IMR-90 (cell line): ENCODE measurements around the gene GADD45GIP1. TPM values are rescaled to one million over a fixed set of nuclear protein-coding genes. Genes with fewer than 3 reads are reported as not detected.

Source experiments
- ATAC-seq: fragments of 200-7000 bp; cut with Tn5 transposase; 2 replicates; pipeline ENCODE4 v1.9.1; 2020; ENCODE audit warnings: low read depth, mild to moderate bottlenecking, moderate library complexity
- BruUV-seq: library from RNA; stranded (reverse); fragments of 400-500 nt; replicated peaks from 2 replicates; lab custom pipeline; 2021; lab: Mats Ljungman, UMichigan
- CTCF ChIA-PET: fragments of 300-600 bp; formaldehyde crosslinking; extraction: SDS; loops from one replicate; lab custom pipeline; 2021; ENCODE audit warnings: antibody characterized with exemption; lab: Yijun Ruan, JAX
- POLR2A ChIA-PET: fragments of 300-600 bp; sonication (Branson Sonifier 250); formaldehyde crosslinking; loops from one replicate; lab custom pipeline; 2022; ENCODE audit warnings: antibody characterized with exemption; ENCODE audit not compliant: unreplicated experiment; lab: Charles Lee
- DNase-seq: peaks from one replicate; pipeline ENCODE4 v3.0.0; 2013
- H2AFZ ChIP-seq: replicated peaks from 2 replicates; pipeline ENCODE3; 2013; ENCODE audit warnings: low read length, mild to moderate bottlenecking; ENCODE audit not compliant: poor library complexity
- H2AK5ac ChIP-seq: 2 replicates; pipeline ENCODE4 v1.6.1; 2013; ENCODE audit warnings: low read depth, low read length, inconsistent platforms
- H2AK9ac ChIP-seq: replicated peaks from 2 replicates; pipeline ENCODE3; 2013; ENCODE audit warnings: mild to moderate bottlenecking, low read depth, low read length, moderate library complexity; ENCODE audit not compliant: poor library complexity
- H2BK120ac ChIP-seq: 2 replicates; pipeline ENCODE4 v1.6.1; 2013; ENCODE audit warnings: low read depth, low read length, inconsistent platforms
- H2BK15ac ChIP-seq: 3 replicates; pipeline ENCODE4 v1.6.1; 2013; ENCODE audit warnings: low read depth, low read length, inconsistent platforms
- H2BK20ac ChIP-seq: 2 replicates; pipeline ENCODE4 v1.6.1; 2013; ENCODE audit warnings: low read depth, mild to moderate bottlenecking, inconsistent platforms, low read length, moderate library complexity
- H2BK5ac ChIP-seq: 2 replicates; pipeline ENCODE4 v1.6.1; 2013; ENCODE audit warnings: mild to moderate bottlenecking, low read depth, low read length, inconsistent platforms; ENCODE audit not compliant: poor library complexity, severe bottlenecking
- H3K14ac ChIP-seq: replicated peaks from 2 replicates; pipeline ENCODE4 v1.6.1; 2013; ENCODE audit warnings: low read depth, low read length, inconsistent platforms
- H3K18ac ChIP-seq: 2 replicates; pipeline ENCODE4 v1.6.1; 2013; ENCODE audit warnings: low read depth, low read length, control low read depth
- H3K23ac ChIP-seq: 2 replicates; pipeline ENCODE4 v1.6.1; 2013; ENCODE audit warnings: low read depth, low read length, inconsistent platforms
- H3K27ac ChIP-seq: 2 replicates; pipeline ENCODE4 v1.5.1; 2013; ENCODE audit warnings: mild to moderate bottlenecking, control low read depth, low read length; ENCODE audit not compliant: insufficient read depth
- H3K27me3 ChIP-seq: 2 replicates; pipeline ENCODE4 v1.6.1; 2013; ENCODE audit warnings: low read length; ENCODE audit not compliant: control insufficient read depth, insufficient read depth
- H3K36me3 ChIP-seq: 2 replicates; pipeline ENCODE4 v1.6.1; 2013; ENCODE audit warnings: low read length, mixed read lengths; ENCODE audit not compliant: control insufficient read depth, insufficient read depth
- H3K4ac ChIP-seq: 2 replicates; pipeline ENCODE4 v1.6.1; 2013; ENCODE audit warnings: low read depth, low read length, inconsistent platforms
- H3K4me1 ChIP-seq: 2 replicates; pipeline ENCODE4 v1.6.1; 2013; ENCODE audit warnings: low read length, mixed read lengths; ENCODE audit not compliant: control insufficient read depth, insufficient read depth
- H3K4me2 ChIP-seq: 2 replicates; pipeline ENCODE4 v1.6.1; 2013; ENCODE audit warnings: low read depth, mild to moderate bottlenecking, control low read depth, low read length, moderate library complexity
- H3K4me3 ChIP-seq: 2 replicates; pipeline ENCODE4 v1.5.1; 2013; ENCODE audit warnings: low read depth, mild to moderate bottlenecking, control low read depth, low read length, moderate library complexity; ENCODE audit not compliant: insufficient read depth
- H3K56ac ChIP-seq: 2 replicates; pipeline ENCODE4 v1.6.1; 2013; ENCODE audit warnings: low read length, inconsistent platforms; ENCODE audit not compliant: insufficient read depth; ENCODE audit errors: extremely low read depth
- H3K79me1 ChIP-seq, 2 experiments: 2 replicates each; pipeline ENCODE4 v1.6.1; 2013; ENCODE audit warnings: low read length in 2 of 2, inconsistent platforms in 1 of 2, low read depth in 1 of 2
- H3K9ac ChIP-seq: 2 replicates; pipeline ENCODE4 v1.6.1; 2013; ENCODE audit warnings: low read depth, low read length, control low read depth
- H3K9me1 ChIP-seq: 2 replicates; pipeline ENCODE4 v1.6.1; 2013; ENCODE audit warnings: low read length, inconsistent platforms; ENCODE audit not compliant: insufficient read depth
- H3K9me3 ChIP-seq: 2 replicates; pipeline ENCODE4 v1.6.1; 2013; ENCODE audit warnings: low read length; ENCODE audit not compliant: control insufficient read depth, insufficient read depth
- H4K20me1 ChIP-seq: 2 replicates; pipeline ENCODE4 v1.6.1; 2013; ENCODE audit warnings: low read length, inconsistent platforms; ENCODE audit not compliant: insufficient read depth
- H4K5ac ChIP-seq: 2 replicates; pipeline ENCODE4 v1.6.1; 2013; ENCODE audit warnings: mild to moderate bottlenecking, low read depth, low read length, control low read depth
- H4K8ac ChIP-seq, 2 experiments: 2 replicates each; pipeline ENCODE4 v1.6.1; 2013; ENCODE audit warnings: low read depth in 2 of 2, low read length in 2 of 2, control low read depth in 1 of 2, inconsistent platforms in 1 of 2
- H4K91ac ChIP-seq: 2 replicates; pipeline ENCODE4 v1.6.1; 2013; ENCODE audit warnings: low read depth, low read length, inconsistent platforms; ENCODE audit not compliant: insufficient read depth
- BHLHE40 ChIP-seq: fragments of 150-350 bp; IDR thresholded peaks from 2 replicates; pipeline ENCODE4 v1.6.1; 2016; ENCODE audit warnings: mild to moderate bottlenecking, low read depth, low read length
- CEBPB ChIP-seq: IDR thresholded peaks from 2 replicates; pipeline ENCODE4 v1.6.1; 2012; ENCODE audit warnings: low read depth, low read length, improper control_type of control experiment
- RAD21 ChIP-seq: IDR thresholded peaks from 2 replicates; pipeline ENCODE4 v1.6.1; 2012; ENCODE audit warnings: low read length, improper control_type of control experiment
- WGBS, 2 experiments: methylation state at CpG; one replicate each; pipeline versions ENCODE4 v1.1.5 to v1.1.7; 2013; ENCODE audit warnings: missing lambda C conversion rate in 2 of 2; ENCODE audit not compliant: insufficient read length in 1 of 2; ENCODE audit errors: extremely low coverage in 2 of 2; 5-methylcytosine and 5-hydroxymethylcytosine counted together
- dilution Hi-C: fragments of 300-500 bp; cut with HindIII; formaldehyde crosslinking; loops from one replicate; pipeline ENCODE4 v1.14.3; 2018; ENCODE audit warnings: low sequenced_read_pairs; ENCODE audit not compliant: unreplicated experiment
- in situ Hi-C: fragments of 300-500 bp; cut with MboI; formaldehyde crosslinking; loops from 3 replicates; pipeline ENCODE4 v1.14.3; 2019; ENCODE audit warnings: low sequenced_read_pairs, inconsistent platforms, mixed read lengths
- intact Hi-C: fragments of 100-400 bp; cut with micrococcal nuclease; formaldehyde crosslinking; loops from 2 replicates; pipeline ENCODE4 v1.10.0; 2022
- polyA plus RNA-seq, 3 experiments: library from polyadenylated mRNA; depleted of rRNA; stranded (reverse); fragments of >200 nt; gene quantifications; 2 replicates each; pipeline ENCODE4 v1.2.3, GENCODE V29; 2012; ENCODE audit warnings: low replicate concordance in 1 of 3
- total RNA-seq: library from RNA; depleted of rRNA; stranded (reverse); fragments of >200 nt; gene quantifications from 2 replicates; pipeline ENCODE4 v1.2.3, GENCODE V29; 2012

Gene GADD45GIP1
- total and polyA plus RNA-seq, 2 of the 4 experiments (the other 2 are of a cell fraction): 13.3 to 42.4 TPM

DNA sequence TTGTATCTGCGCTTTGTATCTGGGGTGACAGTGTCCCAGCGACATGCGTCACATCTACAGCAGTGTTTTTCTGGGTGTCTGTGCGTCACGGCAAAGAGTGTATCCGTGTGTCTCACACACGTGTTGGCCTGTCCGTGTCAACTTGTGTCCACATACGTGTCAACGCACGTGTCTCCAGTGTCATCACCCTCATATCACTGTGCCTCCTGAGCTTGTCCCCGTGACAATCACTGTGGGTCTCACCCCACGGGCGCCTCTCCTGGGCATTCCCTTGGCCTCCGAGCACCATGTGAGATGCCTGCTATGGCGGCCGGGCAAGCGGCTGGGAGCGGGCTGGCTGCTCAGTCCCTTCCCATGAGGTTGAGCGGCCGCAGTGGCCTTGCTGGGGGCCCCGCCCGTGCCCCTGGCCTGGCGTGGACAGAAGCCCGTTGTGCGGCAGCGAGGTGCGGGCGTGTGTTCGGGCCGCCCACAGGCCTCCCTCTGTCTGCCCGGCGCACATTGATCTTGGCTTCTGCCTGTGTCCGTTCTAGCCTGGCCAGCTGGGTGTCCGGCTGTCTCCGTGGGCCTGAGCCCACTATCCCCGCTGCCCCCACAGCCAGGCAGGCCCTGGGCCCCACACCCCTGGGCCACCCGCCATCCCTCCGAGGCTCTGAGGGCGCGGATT is 44.6 kb upstream of the GADD45GIP1 start:
- intact Hi-C loops (no loop called here), in situ Hi-C loops (no loop called here), dilution Hi-C loops (no loop called here)
- TF ChIP-seq RAD21 (no peak), BHLHE40 (no peak), CEBPB (no peak)
- ATAC-seq: peak; percentile 48
- H3K4ac ChIP-seq: peak overlapping the region; percentile 43; the same call in 1 of the 2 replicates
- H3K9ac ChIP-seq: no peak overlapping the region
- 53% methylated on average over 27 of the region's 41 CpGs; no CpG with 5 or more reads in 1 of the 2 experiments for WGBS, 2 experiments
- H2BK5ac ChIP-seq: no peak overlapping the region
- H4K8ac ChIP-seq: peak overlapping the region in 1 of 2 experiments; percentile 24; a peak in 1 of 4 replicates
- H4K5ac ChIP-seq: no peak overlapping the region; the same call in 1 of the 2 replicates
- H4K91ac ChIP-seq: no peak overlapping the region
- H2AFZ ChIP-seq: peak overlapping the region; percentile 47
- ChIA-PET CTCF (no interaction called here), POLR2A (no interaction called here)
- H2BK120ac ChIP-seq: no peak overlapping the region
- peak overlapping the region; percentile 48; the same call in 1 of the 2 replicates for H3K27ac ChIP-seq
- H3K79me1 ChIP-seq: peaks cover 27 to 87% of the 10 kb centered on the region in 2 experiments
- DNase-seq: no peak
- no peak overlapping the region for H2BK20ac ChIP-seq
- H3K4me2 ChIP-seq: peak overlapping the region; percentile 77
- H3K56ac ChIP-seq: no peak overlapping the region
- peak overlapping the region; percentile 86 for H3K23ac ChIP-seq
- no peak overlapping the region for H3K4me3 ChIP-seq
- H2AK5ac ChIP-seq: peak overlapping the region; percentile 92
- no peaks in the 10 kb centered on the region for H3K9me3 ChIP-seq
- BruUV-seq: no TSS peak
- peaks cover 18% of the 10 kb centered on the region for H3K4me1 ChIP-seq
- peak overlapping the region; percentile 31 for H2AK9ac ChIP-seq
- H3K18ac ChIP-seq: no peak overlapping the region; the same call in 1 of the 2 replicates
- peaks cover 68% of the 10 kb centered on the region for H4K20me1 ChIP-seq
- H3K9me1 ChIP-seq: peaks cover 16% of the 10 kb centered on the region
- H3K14ac ChIP-seq: peak overlapping the region; percentile 85
- peaks cover 18% of the 10 kb centered on the region for H3K36me3 ChIP-seq
- H3K27me3 ChIP-seq: no peaks in the 10 kb centered on the region
- H2BK15ac ChIP-seq: 0 out of 3 replicates have a peak overlapping the region, but pooled peaks have one; percentile 27
